ENCODE data around the gene JMJD4.

DNA sequence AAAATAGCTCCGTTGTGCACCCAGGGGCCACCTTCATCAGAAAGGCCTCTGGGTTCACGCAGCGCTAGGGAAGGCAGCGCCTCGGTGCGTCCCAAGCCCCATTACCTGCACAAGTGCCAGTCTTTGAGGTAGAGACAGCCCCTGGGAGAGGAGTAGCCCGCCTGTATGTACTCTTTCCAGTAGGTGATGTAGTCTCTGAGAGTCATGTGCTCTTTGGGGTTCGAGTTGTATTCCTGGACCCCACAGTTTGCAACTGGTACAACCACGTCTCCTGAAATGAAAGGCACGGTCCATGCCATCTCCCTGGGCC is 601 bp downstream of the JMJD4 start:
- TF ChIP-seq, protein P1, sequence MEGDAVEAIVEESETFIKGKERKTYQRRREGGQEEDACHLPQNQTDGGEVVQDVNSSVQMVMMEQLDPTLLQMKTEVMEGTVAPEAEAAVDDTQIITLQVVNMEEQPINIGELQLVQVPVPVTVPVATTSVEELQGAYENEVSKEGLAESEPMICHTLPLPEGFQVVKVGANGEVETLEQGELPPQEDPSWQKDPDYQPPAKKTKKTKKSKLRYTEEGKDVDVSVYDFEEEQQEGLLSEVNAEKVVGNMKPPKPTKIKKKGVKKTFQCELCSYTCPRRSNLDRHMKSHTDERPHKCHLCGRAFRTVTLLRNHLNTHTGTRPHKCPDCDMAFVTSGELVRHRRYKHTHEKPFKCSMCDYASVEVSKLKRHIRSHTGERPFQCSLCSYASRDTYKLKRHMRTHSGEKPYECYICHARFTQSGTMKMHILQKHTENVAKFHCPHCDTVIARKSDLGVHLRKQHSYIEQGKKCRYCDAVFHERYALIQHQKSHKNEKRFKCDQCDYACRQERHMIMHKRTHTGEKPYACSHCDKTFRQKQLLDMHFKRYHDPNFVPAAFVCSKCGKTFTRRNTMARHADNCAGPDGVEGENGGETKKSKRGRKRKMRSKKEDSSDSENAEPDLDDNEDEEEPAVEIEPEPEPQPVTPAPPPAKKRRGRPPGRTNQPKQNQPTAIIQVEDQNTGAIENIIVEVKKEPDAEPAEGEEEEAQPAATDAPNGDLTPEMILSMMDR (IDR thresholded peaks at IDR 0.05) = no peak
- no peak for TF ChIP-seq POLR2A (IDR thresholded peaks at IDR 0.05)
